ENCODE data around the gene TUBGCP6.

Gene TUBGCP6

GRCh38 chr22:50276143-50276542 is 31.3 kb upstream of the TUBGCP6 start:
- TF ChIP-seq REST (IDR thresholded peaks at IDR 0.05; ENCODE audit: insufficient read depth in 1 of 2, low read depth in 2 of 2, low read length in 2 of 2), result no peak
- TF ChIP-seq POLR2AphosphoS5 (IDR thresholded peaks at IDR 0.05; ENCODE audit: low read depth, low read length), result no peak

DNA sequence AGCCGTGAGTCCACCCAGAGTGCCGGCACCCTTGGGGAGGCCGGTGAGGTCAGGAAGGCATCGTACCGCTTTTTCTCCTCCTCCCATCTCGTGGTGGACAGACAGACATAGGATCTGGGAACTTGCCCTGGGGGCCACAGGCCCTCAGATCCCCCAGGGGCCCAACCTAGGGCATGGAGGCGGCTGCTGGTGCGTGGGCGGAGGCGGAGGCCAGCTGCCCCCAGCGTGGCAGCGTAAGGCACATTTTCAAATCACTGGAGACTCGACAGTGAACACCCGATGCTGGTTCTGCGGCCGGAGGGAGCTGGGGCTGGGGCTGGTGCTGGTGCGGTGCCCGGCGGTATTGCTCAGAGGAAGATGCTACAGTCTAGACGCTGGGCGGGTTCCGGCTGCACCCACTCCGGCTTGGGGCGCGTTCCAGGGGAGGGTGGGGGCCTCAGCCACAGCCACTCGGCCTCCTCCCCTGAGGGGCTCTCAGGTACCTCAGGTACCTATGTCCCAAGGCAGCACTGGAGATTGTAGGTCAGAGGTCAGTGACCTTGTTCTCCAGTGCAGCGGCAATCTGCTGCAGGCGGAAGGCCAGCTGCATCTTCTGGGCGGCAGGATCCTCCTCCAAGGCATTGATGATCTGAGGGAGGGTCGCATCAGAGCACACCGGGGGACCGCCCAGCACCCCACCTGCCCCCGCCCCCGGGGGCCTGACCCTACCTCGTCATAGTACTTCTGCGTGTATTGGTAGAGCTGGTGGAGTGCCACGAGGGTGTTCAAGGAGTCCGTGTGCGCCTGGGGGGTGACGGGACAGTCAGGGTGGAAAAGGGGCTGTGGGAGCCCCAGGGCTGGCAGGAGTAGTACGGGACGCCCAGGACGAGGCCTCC is 30.6 kb upstream of the TUBGCP6 start:
- TF ChIP-seq FOXP2 (optimal IDR thresholded peaks at IDR 0.05; ENCODE audit: borderline replicate concordance, extremely low read depth, extremely low read length, insufficient read depth) (no peak), POLR2AphosphoS5 (IDR thresholded peaks at IDR 0.05; ENCODE audit: low read depth, low read length) (no peak), REST (IDR thresholded peaks at IDR 0.05; ENCODE audit: insufficient read depth in 1 of 2, low read depth in 2 of 2, low read length in 2 of 2) (no peak), SIN3A (IDR thresholded peaks at IDR 0.05; ENCODE audit: borderline replicate concordance, insufficient read depth, low read length) (no peak), TAF1 (IDR thresholded peaks at IDR 0.05; ENCODE audit: borderline replicate concordance, insufficient read depth, low read length) (no peak)

GRCh38 chr22:50274771-50275170 is 29.9 kb upstream of the TUBGCP6 start:
- TF ChIP-seq REST (IDR thresholded peaks at IDR 0.05; ENCODE audit: insufficient read depth in 1 of 2, low read depth in 2 of 2, low read length in 2 of 2), result no peak

DNA sequence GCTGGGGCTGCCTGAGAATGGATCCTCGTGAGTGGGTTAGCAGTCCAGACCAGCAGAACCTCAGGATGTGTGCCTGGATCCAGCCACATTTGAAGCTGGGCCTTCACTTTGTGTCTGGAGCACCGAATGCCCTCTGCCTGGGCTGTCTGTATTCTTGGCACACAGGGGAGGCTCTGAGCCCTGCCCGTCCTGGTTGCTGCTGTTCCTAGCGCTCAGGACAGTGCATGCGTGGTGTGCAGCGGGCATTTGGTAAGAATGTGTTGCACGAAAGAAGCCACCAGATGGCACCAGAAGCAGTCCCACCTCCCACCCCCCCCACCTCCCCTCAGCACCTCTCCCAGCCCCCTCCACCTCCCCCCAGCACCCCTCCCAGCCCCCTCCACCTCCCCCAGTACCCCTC is 29.5 kb upstream of the TUBGCP6 start:
- no peak for TF ChIP-seq TAF1 (IDR thresholded peaks at IDR 0.05; ENCODE audit: borderline replicate concordance, insufficient read depth, low read length)
- no peak for TF ChIP-seq REST (IDR thresholded peaks at IDR 0.05; ENCODE audit: insufficient read depth in 1 of 2, low read depth in 2 of 2, low read length in 2 of 2)
- no peak for TF ChIP-seq FOXP2 (optimal IDR thresholded peaks at IDR 0.05; ENCODE audit: borderline replicate concordance, extremely low read depth, extremely low read length, insufficient read depth)
- no peak for TF ChIP-seq SIN3A (IDR thresholded peaks at IDR 0.05; ENCODE audit: borderline replicate concordance, insufficient read depth, low read length)
- no peak for TF ChIP-seq POLR2AphosphoS5 (IDR thresholded peaks at IDR 0.05; ENCODE audit: low read depth, low read length)
